RCC 7860 (cell line): Measurements from ENCODE around the gene SMYD3.

ENCODE experiments used
- DNase-seq: peaks from one replicate; pipeline ENCODE4 v3.0.0-alpha.2; 2015; ENCODE audit warnings: low spot score
- FAIRE-seq: peaks from 2 replicates; lab custom pipeline; 2012; peaks lifted over from hg19 to GRCh38; lab: Jason Lieb, UNC

SMYD3 gene

DNA sequence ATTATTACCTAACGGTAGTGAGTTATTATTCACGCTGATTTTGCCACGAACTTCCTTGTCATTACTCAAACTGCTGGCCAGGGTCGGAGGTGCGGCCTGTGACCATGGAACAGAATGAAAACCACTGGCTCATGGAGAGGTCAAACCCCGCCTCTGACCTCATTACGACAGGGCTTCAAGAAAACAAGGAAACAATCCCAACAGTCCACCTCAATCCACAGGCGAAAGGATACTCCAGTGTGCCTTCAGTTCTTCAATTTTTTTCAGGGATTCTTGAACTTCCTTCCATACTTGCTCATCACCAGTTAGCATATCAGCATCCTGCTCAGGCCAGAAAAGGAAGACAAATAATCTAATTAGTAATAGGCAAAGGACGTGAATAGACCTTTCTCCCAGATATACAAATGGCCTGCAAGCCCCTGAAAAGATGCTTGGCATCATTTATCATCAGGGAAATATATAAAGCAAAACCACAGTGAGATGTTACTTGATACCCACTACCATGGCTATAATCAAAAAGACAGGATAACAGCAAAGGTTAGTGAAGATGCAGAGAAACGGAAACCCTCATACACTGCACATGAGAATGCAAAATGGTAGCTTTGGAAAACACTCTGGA lies 643.4 kb downstream of the SMYD3 start:
- peak; percentile 93 for FAIRE-seq
- DNase-seq: peak; percentile 64

DNA sequence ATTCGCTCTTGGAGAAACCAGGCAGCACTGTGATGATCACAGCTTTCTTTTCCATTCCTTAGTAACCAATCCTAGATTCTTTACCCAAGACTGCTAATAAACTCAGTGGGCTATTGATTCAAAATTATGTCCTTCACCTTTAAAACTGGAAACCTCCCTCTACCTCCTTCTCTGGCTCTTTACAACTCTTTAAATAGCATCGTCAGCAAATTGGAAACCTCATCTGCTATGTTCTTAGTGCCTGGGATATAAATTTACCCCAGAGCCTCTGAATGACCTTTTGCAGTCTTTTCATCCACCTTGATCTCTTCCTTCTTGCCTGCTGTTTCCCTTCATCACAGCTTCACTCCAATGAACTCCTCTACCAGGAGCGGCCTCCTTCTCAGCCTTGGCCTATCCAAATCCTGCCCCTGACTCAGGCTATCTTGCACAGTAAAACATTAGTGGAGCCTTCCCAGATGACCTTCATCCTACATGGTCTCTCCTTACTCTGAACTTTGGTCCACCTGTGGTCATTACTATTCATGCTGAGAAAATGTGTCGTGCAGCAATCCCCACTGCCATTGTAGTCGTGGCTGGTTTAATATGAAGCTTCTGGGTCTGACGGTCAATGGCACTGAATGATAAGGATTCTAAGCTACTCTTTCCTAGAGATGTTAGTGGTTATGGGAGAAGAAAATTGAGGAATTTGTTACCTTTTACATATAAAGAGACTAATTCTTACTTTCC lies 644.1 kb downstream of the SMYD3 start:
- FAIRE-seq: no peak

GRCh38 chr1:245860657-245861544 lies 646.2 kb downstream of the SMYD3 start:
- DNase-seq (no peak), FAIRE-seq (no peak)

More for the DNA sequence above, 644.1 kb downstream of the SMYD3 start:
- peak; percentile 56 for DNase-seq

GRCh38 chr1:245859493-245860114 lies 647.5 kb downstream of the SMYD3 start:
- FAIRE-seq: peak; percentile 83
- DNase-seq: peak; percentile 84

DNA sequence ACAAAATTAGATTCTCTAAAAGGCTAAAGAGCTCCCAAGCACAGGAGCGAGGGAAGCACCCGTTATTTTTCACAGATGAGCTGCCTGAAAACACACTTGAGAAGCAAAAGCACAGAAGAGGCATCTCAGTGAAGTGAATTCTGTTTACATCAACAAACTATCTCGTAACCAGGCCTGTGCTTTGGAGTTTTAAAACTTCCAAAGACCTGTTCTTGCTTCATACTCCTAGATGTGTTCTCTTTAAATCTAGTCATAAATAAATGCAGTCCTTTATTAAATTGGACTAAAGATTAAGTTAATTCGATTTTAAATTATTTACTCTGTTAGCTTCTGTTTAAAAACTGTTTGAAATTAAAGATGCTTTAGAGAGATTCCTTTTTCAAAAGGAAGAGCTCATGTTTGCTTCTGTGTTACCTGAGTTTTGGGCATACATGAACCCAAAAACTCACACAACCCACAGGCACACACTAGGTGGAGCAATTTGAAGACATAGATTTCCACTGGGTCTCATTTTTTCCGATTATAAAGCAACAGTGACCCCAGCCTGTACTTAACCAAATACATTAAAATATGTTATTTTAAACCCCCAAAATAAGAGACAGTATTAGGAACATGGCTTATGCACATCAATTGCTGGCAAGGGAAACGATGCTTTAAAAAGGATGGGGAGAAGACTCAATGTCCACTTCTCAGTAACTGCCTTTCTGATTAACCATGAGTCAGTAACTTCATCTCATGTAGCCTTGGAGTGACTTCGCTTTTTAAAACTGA lies 648.2 kb downstream of the SMYD3 start:
- DNase-seq (peak; percentile 54), FAIRE-seq (peak; percentile 32)

DNA sequence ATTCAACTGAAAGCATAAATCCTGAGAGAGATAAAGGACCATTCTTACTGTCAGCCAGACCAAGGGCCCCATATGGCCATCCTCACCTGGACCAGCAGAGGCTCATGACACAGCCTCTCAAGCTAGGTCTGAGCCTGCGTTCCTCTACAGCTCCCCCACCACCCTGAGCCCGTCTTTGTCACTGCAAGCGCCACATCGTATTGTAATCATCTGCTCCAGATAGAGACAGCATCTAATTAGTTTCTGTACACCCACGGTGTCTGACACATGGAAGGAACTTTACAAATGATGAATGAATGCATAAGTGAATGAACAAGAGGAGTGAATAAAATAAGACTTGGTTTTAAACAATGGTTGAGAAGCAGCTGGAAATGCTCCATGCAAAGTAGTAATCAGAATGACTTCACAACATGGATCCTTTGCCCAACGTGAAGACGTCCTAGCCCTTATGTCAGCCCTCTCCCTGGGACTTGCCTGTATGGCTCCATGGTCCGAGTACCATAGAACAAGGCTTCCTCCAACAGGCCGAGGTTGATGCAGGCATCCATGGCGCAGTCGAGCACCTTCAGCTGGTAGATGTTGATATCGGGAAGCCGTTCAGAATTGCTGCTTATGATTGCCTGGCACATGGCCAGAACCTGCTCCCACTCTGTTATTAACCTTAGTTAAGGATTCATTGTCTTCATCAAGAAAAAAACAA lies 648.9 kb downstream of the SMYD3 start:
- no peak for DNase-seq

DNA sequence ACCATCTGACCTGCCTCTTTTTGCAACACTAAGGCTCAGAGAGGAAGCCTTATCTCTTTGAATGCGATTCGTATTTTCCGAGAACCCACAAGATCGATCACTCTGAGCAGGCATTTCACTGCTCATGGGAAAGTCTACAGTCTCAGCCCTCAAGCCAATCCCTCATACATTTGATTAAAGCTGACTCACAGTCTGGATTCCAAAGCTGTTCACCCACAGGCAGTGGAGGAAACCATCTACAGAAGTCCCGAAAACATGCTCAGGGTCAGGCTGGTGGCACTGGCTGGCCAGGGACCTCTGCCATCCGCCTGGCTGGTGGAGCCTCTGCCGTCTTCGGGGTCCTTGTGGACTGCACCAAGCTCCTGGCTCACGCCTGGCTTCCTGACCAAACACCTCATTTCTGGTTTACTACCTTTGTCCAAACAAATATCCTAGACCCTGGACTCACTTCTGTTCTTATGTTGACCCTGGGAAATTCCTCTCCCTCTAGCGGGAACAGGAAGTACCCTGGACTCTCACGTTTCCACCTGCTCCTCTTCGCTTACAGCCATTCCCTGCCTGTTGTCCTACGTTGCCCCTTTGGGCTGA lies 650.0 kb downstream of the SMYD3 start:
- DNase-seq (peak; percentile 76), FAIRE-seq (peak; percentile 58)

More for the DNA sequence above, 648.9 kb downstream of the SMYD3 start:
- no peak for FAIRE-seq

DNA sequence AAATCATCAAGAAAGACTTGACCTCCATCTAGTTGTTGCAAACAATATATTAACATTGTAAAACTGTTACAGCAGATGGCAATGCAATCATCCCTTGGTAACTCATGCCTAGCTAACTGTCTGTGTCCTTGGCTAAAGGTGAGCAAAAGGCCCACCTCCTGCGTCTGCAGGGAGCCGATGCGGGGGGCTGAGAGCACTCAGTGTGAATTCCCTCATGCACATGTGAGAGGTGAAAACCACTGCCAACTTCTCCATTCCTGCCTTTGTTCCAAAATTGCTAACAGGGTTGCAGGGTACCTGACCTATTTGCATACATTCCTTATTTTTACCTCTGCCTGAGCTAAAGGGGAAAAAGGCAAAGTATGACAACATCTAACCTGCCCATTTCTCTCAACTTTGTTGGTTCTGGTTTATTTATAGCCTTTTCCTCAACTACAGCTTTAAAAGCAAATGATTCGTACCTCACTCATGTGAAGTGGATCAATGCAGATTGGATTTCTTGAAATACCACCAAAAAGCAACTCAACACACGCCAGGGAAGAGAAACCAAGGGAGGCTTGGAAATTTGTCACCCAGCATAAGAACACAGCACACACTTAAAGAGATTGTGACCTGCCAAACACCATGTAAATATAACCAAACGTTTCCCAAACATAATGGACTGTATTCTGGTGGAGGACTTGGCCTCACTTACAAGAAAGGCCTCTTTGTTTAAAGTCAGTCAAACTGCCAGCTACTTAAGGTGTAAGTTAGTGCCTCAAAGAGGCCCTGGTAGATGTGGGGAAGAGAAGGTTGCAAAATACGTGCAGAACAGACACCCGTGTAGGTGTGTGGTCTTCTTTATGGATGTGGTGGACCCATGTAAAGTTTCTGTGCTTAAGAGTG lies 651.0 kb downstream of the SMYD3 start:
- FAIRE-seq: no peak

GRCh38 chr1:245853291-245853690 lies 653.8 kb downstream of the SMYD3 start:
- FAIRE-seq (no peak), DNase-seq (no peak)

More for the DNA sequence above, 651.0 kb downstream of the SMYD3 start:
- DNase-seq: no peak

DNA sequence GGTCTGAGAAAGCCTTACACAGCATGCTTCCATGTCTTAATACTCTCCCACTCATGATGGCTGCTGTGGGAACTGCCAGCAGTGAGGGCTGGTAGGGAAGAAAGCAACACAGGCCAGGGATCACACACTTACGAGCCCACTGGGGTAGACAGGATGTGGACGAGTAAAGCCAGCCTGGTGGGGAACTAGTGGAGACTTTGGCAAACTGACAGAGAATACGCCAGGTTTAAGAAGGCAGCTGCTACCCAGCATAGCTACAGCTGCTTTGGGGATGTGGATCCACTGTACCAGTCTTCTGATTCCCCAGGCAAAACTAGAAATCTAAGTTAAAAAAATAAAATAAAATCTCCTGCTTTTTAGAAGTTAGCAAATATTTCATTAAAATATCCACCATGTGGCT lies 664.0 kb downstream of the SMYD3 start:
- FAIRE-seq (no peak), DNase-seq (no peak)

DNA sequence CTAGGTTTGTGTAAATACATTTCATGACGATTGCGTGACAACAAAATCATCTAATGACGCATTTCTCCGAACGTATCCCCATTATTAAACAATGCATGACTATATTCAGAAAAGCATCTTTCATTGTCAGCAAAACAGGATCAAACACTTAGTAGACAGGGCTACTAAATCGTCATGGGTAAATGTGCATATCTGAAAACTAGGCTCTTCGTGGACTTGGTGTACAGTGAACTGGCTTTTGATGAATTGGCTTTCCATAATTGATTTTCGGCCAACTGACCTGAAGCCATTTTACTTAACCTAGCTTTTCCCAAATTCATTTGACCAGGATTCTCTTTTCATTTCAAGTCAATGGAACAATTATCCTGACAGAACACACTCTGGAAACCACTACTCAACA lies 665.0 kb downstream of the SMYD3 start:
- FAIRE-seq (no peak), DNase-seq (no peak)

GRCh38 chr1:245840971-245841370 lies 666.1 kb downstream of the SMYD3 start:
- no peak for DNase-seq
- FAIRE-seq: no peak

GRCh38 chr1:245837718-245838117 lies 669.4 kb downstream of the SMYD3 start:
- FAIRE-seq (peak; percentile 71), DNase-seq (peak; percentile 45)

GRCh38 chr1:245835386-245835785 lies 671.7 kb downstream of the SMYD3 start:
- DNase-seq (no peak), FAIRE-seq (no peak)

- no peak for FAIRE-seq
- DNase-seq: no peak
Observed at GRCh38 chr1:245834002-245834401, 673.1 kb downstream of the SMYD3 start.

GRCh38 chr1:245832771-245833527 lies 674.1 kb downstream of the SMYD3 start:
- DNase-seq (no peak), FAIRE-seq (no peak)

GRCh38 chr1:245831518-245831917 lies 675.6 kb downstream of the SMYD3 start:
- FAIRE-seq (no peak), DNase-seq (no peak)

GRCh38 chr1:245829826-245830225 lies 677.3 kb downstream of the SMYD3 start:
- no peak for DNase-seq
- no peak for FAIRE-seq
